GM19238 (cell line): ENCODE data around the gene FCAMR.

ENCODE experiments used
- DNase-seq: peaks from one replicate; pipeline ENCODE4 v3.0.0; 2011; ENCODE audit warnings: low spot score; ENCODE audit not compliant: insufficient read length

FCAMR gene

GRCh38 chr1:207000651-207001291 is 30.5 kb upstream of the FCAMR start:
- no peak for DNase-seq

GRCh38 chr1:206998816-206999215 is 28.6 kb upstream of the FCAMR start:
- DNase-seq: no peak

- no peak for DNase-seq
Measured at GRCh38 chr1:206992790-206993189, 22.5 kb upstream of the FCAMR start.

GRCh38 chr1:206987873-206988272 is 17.6 kb upstream of the FCAMR start:
- no peak for DNase-seq

- DNase-seq: no peak
Measured at GRCh38 chr1:206986885-206987284, 16.6 kb upstream of the FCAMR start.

- no peak for DNase-seq
Measured at GRCh38 chr1:206986402-206986801, 16.1 kb upstream of the FCAMR start.

- no peak for DNase-seq
Measured at GRCh38 chr1:206985162-206985749, 15.0 kb upstream of the FCAMR start.

GRCh38 chr1:206982216-206982615 is 12.0 kb upstream of the FCAMR start:
- DNase-seq: peak; percentile 37

GRCh38 chr1:206979379-206980043 is 9.3 kb upstream of the FCAMR start:
- no peak for DNase-seq

- DNase-seq: no peak
Measured at GRCh38 chr1:206978259-206978658, 8.0 kb upstream of the FCAMR start.

GRCh38 chr1:206975306-206975705 is 5.0 kb upstream of the FCAMR start:
- no peak for DNase-seq

GRCh38 chr1:206974140-206974539 is 3.9 kb upstream of the FCAMR start:
- no peak for DNase-seq

GRCh38 chr1:206972728-206973127 is 2.5 kb upstream of the FCAMR start:
- DNase-seq: no peak

GRCh38 chr1:206971029-206971655 is 882 bp upstream of the FCAMR start:
- no peak for DNase-seq

GRCh38 chr1:206969090-206969489 is 1.2 kb downstream of the FCAMR start:
- DNase-seq: no peak

GRCh38 chr1:206967096-206967849 is 3.0 kb downstream of the FCAMR start:
- DNase-seq: no peak

GRCh38 chr1:206965781-206966180 is 4.5 kb downstream of the FCAMR start:
- no peak for DNase-seq

- DNase-seq: no peak
Measured at GRCh38 chr1:206963740-206964139, 6.5 kb downstream of the FCAMR start.

- no peak for DNase-seq
Measured at GRCh38 chr1:206963119-206963712, 7.0 kb downstream of the FCAMR start.

GRCh38 chr1:206962272-206962671 is 8.0 kb downstream of the FCAMR start:
- no peak for DNase-seq

GRCh38 chr1:206961668-206962067 is 8.6 kb downstream of the FCAMR start:
- no peak for DNase-seq
